Activated CD8-positive, alpha-beta memory T cell treated with anti-CD3 and anti-CD28 coated beads for 1 hour (primary cell): ENCODE results near the gene IL37.
"Not testable (repeated sequence)": the region's sequence is repeated elsewhere in the genome, so short reads cannot be mapped to it uniquely, and the experiment has no call there.

Source experiments
- DNase-seq, 2 donors: peaks; one replicate each; pipeline ENCODE4 v3.0.0-alpha.2; 2020; ENCODE audit warnings: low read depth in 1 of 2; ENCODE audit errors: extremely low read depth in 1 of 2

IL37 gene

DNA sequence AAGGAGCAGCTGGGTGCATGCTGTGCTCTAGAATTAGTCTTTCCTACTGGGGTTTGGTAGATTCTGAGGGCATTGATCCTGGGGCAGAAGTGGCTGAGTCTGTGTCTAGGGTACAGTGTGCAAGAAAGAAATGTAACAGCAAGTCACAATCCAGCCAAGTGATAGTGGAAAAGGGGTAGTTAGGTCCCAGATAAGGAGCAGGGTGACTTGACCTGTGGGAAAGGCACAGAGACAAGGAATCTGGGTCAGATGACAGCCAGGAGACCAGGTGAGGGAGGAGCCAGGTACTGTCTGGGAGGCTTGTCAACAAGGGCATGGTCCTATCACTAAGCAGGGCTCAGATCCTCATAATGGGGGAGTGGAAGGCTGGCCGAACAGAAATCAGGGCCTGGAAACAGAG lies 8.1 kb downstream of the IL37 start:
- DNase-seq: no peak

GRCh38 chr2:112920923-112921532 lies 10.1 kb downstream of the IL37 start:
- no peak for DNase-seq

GRCh38 chr2:112921982-112922381 lies 11.0 kb downstream of the IL37 start:
- DNase-seq: no peak

DNA sequence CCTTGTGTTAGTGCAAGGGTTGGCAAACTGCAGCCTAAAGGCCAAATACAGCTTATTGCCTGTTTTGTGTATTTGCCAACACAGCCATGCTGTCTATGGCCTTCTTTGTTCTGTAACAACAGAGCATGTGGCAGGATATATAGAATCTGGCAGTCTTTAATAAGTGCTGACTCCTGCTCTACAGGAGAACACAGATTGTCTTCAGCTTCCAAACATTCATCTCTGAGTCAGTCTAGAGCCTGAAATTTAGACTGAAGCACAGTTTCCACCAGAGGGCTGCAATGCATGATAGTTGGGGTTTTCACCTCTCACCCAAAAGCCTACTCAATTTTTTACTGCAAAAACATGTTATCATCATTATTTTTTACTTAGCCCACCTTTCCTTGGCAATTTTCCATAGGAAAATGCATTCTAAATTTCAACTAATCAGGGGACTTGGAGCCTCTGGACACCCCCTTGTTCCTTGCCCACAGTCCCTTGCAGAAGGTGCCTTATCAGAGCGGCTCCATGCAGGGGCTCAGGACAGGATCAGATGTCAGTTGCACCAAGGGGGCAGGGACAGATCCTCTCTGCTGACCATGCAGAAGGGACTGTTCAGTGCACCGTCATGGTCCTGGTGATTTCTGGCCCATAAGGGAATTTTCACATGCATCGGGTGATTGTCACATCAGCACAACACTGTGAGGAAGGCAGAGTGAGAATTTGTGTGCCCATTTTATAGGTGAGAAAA lies 12.4 kb downstream of the IL37 start:
- no peak for DNase-seq

- DNase-seq: no peak
These were observed 13.0 kb downstream of the IL37 start for GRCh38 chr2:112923967-112924338.

DNA sequence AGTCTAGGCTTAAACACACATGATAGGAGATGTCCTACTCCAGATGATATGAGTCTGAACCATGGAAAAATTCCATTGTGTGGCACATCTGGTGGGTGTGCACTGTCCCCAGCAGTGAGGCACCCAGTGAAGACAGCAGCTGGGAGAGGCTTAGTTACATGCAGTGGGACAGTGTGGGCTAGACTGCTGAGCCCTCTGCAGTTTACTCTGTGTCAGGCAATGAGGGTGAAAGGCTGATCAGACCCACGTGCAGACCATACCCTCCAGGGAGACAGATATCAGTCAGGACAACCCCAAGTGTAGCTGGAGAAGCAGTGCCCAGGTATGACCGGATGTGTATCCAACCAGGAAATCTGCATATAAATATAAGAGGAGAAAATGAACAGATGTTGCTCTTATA lies 13.4 kb downstream of the IL37 start:
- no peak for DNase-seq

DNA sequence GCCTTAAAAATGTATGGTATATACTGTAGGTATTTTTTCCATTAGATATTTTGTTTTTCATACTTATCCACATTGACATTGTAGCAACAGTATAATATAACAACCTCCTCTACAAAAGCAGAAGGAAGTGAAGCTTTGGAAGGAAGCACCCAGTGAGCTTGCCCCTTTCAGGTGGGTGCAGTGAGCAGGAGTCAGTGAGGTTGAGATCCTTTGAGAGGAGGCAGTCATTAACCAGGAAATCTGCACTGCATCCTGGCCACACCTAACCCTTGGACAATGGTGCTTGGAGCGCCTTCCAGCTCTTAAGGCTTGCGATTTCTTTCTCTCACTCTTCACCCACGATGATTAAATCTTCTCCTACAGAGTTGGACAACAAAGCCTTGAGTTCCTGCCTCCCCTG lies 13.9 kb downstream of the IL37 start:
- DNase-seq: no peak

DNA sequence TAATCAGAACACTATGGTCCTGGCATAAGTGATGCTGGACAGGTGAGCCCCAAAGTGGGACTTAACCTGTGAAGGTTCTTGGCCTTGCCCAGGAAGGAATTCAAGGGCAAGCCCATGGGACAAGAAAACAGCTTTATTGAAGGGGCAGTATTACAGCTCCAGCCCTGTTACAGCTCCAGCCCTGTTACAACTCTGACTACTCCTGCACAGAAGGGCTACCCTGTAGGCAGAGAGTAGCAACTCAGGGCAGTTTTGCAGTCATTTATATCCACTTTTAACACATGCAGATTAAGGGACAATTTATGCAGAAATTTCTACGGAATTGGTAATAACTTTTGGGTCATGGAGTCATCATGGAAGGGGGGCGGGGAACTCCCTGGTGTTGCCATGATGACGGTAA lies 15.7 kb downstream of the IL37 start:
- DNase-seq: no peak

- no peak for DNase-seq
These were observed 16.8 kb downstream of the IL37 start for GRCh38 chr2:112927745-112928144.

- no peak for DNase-seq
These were observed 22.3 kb downstream of the IL37 start for GRCh38 chr2:112933261-112933660.

- DNase-seq: not testable (repeated sequence)
These were observed 23.2 kb downstream of the IL37 start for GRCh38 chr2:112934117-112934516.

DNA sequence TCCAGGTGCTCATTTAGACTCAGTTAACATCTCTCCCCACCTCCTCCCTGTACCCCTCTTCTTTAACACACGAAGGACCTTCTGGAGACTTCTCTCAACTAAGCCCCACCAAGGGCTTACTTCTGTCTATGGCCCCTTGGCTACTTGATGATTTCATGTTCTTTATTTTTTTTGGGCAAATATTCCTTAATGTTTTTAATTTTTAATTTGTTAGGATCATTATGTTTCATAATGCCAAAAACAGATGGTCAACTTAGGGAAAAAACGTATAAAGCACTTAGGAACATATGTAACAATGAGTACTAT lies 25.9 kb downstream of the IL37 start:
- no peak for DNase-seq

DNA sequence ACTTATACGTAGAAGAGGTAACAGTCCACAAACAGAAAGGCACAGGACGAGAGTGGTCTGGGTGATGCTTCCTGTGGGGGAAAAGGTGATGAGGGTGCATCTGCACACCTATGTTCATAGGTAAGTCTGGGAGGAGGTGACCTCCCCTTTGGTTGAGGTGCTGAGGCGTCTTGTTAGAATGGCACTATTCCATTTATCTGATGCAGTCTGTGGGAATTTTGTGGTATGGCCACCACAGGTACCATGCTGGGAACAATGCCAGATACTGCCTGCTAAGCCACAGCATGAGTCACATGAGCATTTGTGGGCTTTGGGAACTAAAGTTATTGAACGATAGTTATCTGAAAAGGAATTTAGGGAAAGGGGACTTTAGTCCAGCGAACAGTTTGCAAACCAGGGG lies 27.9 kb downstream of the IL37 start:
- no peak for DNase-seq

DNA sequence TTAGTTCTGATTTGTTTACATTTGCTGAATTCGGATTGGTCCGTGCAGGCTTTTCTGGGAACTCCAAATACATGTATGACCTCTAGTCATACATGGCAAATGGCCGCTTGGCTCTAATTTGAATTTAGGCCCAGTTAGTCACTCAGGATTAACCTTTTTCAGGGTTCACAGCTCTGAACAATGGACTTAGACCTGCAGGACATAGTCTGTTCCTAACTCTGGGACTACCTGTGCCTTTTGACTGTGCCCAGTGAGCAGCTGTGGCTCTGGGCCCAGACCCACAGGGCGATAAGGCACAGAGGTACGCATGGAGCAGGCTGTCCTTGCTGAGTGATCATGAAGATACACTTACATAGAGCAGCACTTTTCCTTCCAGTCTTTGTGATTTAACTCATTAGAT lies 28.5 kb downstream of the IL37 start:
- DNase-seq: no peak

GRCh38 chr2:112940859-112941625 lies 30.1 kb downstream of the IL37 start:
- DNase-seq: no peak

DNA sequence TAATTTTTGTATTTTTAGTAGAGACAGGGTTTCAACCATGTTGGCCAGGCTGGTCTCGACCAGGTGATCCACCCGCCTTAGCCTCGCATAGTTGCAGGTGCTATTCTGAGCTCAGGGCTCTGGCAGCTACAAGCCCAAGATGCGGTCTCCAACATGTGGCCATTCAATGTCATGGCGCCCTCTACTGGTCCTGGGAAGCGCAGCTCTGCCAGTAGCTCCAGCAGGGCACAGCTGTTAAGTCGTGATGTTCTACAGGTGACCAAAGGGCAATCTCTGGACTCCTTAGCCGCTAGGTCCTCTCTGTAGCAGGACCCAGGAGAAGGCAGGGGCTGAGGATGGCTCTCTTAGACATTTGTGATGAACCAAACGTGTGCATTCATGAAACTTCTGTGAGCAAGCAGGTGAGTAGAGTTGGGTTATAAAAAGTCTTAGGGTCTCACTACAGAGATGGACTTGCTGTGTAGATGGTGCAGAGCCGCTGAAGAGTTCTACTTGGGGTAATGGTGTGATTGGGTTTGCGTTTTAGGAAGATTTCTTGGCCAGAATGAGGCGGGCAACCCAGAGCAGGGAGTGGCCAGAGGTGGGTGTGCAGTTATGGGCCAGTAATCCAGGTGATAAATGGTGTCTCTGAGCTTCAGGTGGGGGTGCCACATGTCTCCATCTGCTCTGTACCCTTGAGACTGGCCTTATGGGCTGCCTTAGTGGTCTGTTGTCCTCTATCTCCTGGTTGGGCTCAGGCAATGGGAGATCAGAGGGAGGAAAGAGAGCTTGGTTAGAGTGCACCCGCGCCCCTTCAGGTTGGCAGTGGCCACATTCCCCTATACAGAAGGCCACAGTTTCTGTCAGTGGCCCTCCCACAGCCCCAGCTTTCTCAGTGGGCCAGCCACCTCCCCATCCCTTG lies 31.0 kb downstream of the IL37 start:
- DNase-seq: peak in 1 of 2 donors; percentile 18

DNA sequence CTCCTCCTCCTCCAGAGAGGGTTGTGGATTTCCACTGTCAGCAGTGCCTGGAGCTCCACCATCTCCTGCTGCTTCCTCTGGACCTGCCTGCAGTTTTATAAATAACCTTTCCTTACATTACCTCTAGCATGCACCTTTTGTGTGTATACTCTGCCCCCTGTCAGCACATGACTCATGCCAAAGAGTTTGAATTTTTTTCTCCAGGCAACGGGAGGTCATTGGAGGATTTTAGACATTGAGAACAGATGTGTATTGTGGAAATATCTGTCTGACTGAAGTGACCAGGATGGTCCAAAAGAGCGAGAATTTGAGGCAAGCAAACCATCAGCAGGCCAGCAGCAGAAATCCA lies 31.7 kb downstream of the IL37 start:
- DNase-seq: no peak

DNA sequence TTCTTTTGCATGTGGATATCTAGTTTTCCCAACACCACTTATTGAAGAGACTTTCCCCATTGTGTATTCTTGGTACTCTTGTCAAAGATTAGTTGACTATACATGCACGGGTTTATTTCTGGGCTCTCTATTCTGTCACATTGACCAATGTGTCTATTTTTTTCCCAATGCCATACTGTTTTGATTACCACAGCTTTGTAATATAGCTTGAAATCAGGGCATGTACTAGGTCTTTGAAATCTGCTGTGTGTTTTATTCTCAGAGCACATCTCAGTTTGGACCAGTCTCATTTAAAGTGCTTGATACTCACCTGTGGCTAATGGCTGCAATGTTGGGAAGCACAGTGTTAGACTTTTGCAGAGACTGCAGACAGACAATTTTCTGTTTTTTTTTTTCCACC lies 34.0 kb downstream of the IL37 start:
- no peak for DNase-seq

- DNase-seq: no peak
These were observed 35.1 kb downstream of the IL37 start for GRCh38 chr2:112946086-112946485.

DNA sequence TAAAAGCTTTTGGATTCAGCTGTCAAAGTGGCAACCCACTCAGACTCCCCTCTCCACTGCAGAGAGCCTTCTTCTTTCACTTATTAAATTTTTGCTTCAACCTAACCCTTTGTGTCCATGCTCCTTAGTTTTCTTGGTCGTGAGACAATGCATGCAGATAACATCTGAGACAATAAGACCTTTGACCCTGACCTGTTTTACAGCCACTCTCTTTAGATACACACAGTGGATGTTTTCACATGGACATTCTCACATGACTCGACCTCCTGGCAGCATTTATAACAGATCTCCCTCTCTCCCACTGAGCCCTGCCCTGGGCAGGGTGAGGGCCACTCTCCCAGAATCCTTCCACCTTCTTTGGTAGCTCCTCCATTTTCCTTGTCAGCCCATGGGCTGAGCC lies 36.4 kb downstream of the IL37 start:
- no peak for DNase-seq

DNA sequence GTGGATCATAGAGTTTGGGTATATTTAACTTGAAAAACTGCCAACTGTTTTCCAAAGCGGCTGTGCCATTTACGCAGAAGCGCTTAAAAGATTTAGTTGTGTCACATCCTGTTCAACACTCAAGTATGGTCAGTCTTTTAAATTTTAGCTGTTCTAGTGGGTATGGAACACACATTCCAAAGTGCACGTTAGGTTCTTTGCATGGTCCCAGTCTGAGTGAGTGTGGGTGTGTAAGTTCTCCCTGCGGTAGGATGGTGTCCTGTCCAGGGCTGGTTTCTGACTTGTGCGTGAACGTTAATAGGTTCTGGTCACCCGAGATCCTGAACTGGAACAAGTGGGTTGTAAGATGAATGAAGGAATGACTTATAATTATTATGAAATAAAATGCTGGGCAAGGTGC lies 38.5 kb downstream of the IL37 start:
- DNase-seq: no peak
